ENCODE data around the gene HIVEP3. TPM values are rescaled to one million over a fixed set of nuclear protein-coding genes. Genes with fewer than 3 reads are reported as not detected.

Gene HIVEP3
- total RNA-seq, 1 experiment from 2014 or later: 3.1 TPM

DNA sequence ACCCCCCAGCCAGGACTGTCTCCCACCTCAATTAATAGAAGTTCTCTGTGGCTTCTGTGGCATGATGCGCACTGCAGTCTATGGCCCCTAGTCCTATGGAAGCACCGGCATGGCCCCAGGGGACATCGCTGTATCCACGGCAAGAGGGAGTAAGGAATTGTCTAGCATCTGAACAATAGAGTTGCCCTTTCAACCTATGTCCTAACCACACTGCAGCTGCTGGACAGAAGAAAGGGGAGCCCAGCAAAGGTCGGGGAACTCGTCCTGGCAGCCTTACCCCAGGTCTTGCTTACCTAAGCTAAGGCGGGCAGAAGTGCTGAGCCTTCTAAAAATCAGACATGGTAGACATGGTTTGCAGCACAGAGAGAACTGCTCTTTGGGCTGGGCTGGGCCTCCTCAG lies 330.9 kb downstream of the HIVEP3 start:
- intact Hi-C loops (cut with micrococcal nuclease; ENCODE audit: unreplicated experiment): no loop called here
- BruUV-seq (replicated peaks): no TSS peak
- no peak overlapping the region for H3K27ac ChIP-seq (ENCODE audit: low read depth, low read length, poor library complexity, severe bottlenecking)
- ChIA-PET POLR2A (ENCODE audit: low non-redundant PET) (no interaction called here), CTCF (no interaction called here)
- TF ChIP-seq, protein P1, sequence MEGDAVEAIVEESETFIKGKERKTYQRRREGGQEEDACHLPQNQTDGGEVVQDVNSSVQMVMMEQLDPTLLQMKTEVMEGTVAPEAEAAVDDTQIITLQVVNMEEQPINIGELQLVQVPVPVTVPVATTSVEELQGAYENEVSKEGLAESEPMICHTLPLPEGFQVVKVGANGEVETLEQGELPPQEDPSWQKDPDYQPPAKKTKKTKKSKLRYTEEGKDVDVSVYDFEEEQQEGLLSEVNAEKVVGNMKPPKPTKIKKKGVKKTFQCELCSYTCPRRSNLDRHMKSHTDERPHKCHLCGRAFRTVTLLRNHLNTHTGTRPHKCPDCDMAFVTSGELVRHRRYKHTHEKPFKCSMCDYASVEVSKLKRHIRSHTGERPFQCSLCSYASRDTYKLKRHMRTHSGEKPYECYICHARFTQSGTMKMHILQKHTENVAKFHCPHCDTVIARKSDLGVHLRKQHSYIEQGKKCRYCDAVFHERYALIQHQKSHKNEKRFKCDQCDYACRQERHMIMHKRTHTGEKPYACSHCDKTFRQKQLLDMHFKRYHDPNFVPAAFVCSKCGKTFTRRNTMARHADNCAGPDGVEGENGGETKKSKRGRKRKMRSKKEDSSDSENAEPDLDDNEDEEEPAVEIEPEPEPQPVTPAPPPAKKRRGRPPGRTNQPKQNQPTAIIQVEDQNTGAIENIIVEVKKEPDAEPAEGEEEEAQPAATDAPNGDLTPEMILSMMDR (conservative IDR thresholded peaks at IDR 0.05; ENCODE audit: low read depth, low read length): no peak
- TF ChIP-seq EZH2 (IDR thresholded peaks at IDR 0.05; ENCODE audit: borderline replicate concordance, low read depth, low read length, poor library complexity, severe bottlenecking): no peak
- no peak for DNase-seq (ENCODE audit: low spot score)
- H3K4me1 ChIP-seq (ENCODE audit: insufficient read depth, low read length, poor library complexity, severe bottlenecking): no peaks in the 10 kb centered on the region
- H3K4me3 ChIP-seq (ENCODE audit: low read depth, low read length, poor library complexity, severe bottlenecking): no peak overlapping the region
- H3K27me3 ChIP-seq (replicated peaks; ENCODE audit: insufficient read depth, low read depth, low read length, poor library complexity): no peaks in the 10 kb centered on the region
- H3K9me3 ChIP-seq (ENCODE audit: low read depth, low read length, poor library complexity, severe bottlenecking): no peaks in the 10 kb centered on the region
- no peaks in the 10 kb centered on the region for H3K36me3 ChIP-seq (ENCODE audit: insufficient read depth, low read length, poor library complexity, severe bottlenecking)

DNA sequence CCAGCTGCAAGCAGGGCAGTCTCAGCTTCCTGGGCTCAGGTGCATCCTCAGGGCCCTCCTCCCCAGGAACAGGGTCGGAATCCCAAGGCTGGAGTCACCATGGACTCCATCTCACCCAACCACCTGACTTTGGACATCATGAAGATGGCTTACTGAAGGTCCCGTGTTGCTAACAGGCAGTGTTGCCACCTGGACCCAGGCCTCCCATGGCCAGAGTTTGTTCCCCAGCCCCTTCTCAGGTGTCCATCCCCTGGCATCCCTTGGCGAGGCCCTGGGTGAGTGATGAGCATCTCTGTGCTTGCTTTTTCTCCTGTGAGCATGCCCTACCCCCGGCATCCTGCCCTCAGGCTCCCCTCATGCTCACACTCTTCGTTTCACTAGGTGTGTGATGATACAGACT lies 332.5 kb downstream of the HIVEP3 start:
- BruUV-seq (replicated peaks): no TSS peak

DNA sequence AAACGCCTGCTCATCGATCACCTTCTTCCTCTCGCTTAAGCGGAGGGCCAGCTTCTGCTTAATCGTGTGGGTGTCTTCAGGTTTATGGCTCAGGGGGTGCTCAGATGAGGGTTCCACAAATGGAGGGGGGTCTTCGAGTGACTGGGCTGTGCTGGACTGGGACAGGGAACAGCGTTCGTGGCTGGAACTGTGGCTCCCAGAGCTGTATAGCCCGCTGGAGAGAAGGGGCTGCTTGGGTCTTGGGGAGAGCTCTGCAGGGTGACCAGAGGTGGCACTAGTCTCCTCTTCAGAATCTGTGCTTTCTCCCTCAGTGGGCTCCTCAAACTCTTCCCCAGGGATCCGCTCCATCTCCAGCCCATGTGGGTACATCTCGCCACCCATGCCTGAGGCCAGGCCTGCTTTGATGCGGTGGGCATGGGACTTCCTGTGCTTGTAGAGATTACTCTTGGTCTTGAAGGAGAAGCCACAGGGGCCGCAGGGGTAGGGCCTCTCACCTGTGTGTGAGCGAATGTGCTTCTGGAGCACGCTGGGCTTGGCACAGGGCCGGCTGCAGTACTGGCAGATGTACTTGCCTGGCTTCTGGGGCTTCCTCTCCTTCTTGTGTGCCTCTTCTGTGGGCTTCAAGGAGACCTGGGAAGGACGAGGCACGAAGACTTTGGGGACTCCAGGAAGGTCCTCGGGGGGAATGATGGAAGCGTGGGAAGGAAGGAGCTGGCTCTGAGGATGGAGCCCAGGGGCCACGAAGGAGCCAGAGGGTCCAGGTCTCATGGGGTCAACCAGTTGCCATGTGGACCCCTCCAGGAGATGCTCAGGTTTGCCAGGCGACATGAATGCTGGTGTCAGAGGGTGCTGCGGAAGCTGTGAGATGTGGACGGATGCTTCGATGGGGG lies 334.8 kb downstream of the HIVEP3 start:
- Histone ChIP-seq H3K4me1 (ENCODE audit: insufficient read depth, low read length, poor library complexity, severe bottlenecking) (no peaks in the 10 kb centered on the region), H3K9me3 (ENCODE audit: low read depth, low read length, poor library complexity, severe bottlenecking) (no peaks in the 10 kb centered on the region), H3K36me3 (ENCODE audit: insufficient read depth, low read length, poor library complexity, severe bottlenecking) (no peaks in the 10 kb centered on the region), H3K27ac (ENCODE audit: low read depth, low read length, poor library complexity, severe bottlenecking) (no peak overlapping the region), H3K4me3 (ENCODE audit: low read depth, low read length, poor library complexity, severe bottlenecking) (no peak overlapping the region), H3K27me3 (replicated peaks; ENCODE audit: insufficient read depth, low read depth, low read length, poor library complexity) (no peaks in the 10 kb centered on the region)
- intact Hi-C loops (cut with micrococcal nuclease; ENCODE audit: unreplicated experiment): no loop called here
- ChIA-PET CTCF (no interaction called here), POLR2A (ENCODE audit: low non-redundant PET) (no interaction called here)
- no TSS peak for BruUV-seq (replicated peaks)
- no peak for DNase-seq (ENCODE audit: low spot score)
- no peak for TF ChIP-seq EZH2 (IDR thresholded peaks at IDR 0.05; ENCODE audit: borderline replicate concordance, low read depth, low read length, poor library complexity, severe bottlenecking)
- TF ChIP-seq, protein P1 (conservative IDR thresholded peaks at IDR 0.05; ENCODE audit: low read depth, low read length): 0 out of 2 replicates have a peak, but pooled peaks have one; percentile 26

More for the DNA sequence above, 332.5 kb downstream of the HIVEP3 start:
- DNase-seq (ENCODE audit: low spot score): no peak
- Histone ChIP-seq H3K4me3 (ENCODE audit: low read depth, low read length, poor library complexity, severe bottlenecking) (no peak overlapping the region), H3K27ac (ENCODE audit: low read depth, low read length, poor library complexity, severe bottlenecking) (no peak overlapping the region), H3K36me3 (ENCODE audit: insufficient read depth, low read length, poor library complexity, severe bottlenecking) (no peaks in the 10 kb centered on the region), H3K9me3 (ENCODE audit: low read depth, low read length, poor library complexity, severe bottlenecking) (no peaks in the 10 kb centered on the region), H3K4me1 (ENCODE audit: insufficient read depth, low read length, poor library complexity, severe bottlenecking) (no peaks in the 10 kb centered on the region), H3K27me3 (replicated peaks; ENCODE audit: insufficient read depth, low read depth, low read length, poor library complexity) (no peaks in the 10 kb centered on the region)
- intact Hi-C loops (cut with micrococcal nuclease; ENCODE audit: unreplicated experiment): no loop called here
- TF ChIP-seq, protein P1 (conservative IDR thresholded peaks at IDR 0.05; ENCODE audit: low read depth, low read length): no peak
- TF ChIP-seq EZH2 (IDR thresholded peaks at IDR 0.05; ENCODE audit: borderline replicate concordance, low read depth, low read length, poor library complexity, severe bottlenecking): no peak
- POLR2A ChIA-PET (ENCODE audit: low non-redundant PET): no interaction called here
- CTCF ChIA-PET: no interaction called here
